Prostate gland (tissue), 2 donors: ENCODE data around the gene TLE6. TPM values are rescaled to one million over a fixed set of nuclear protein-coding genes. Genes with fewer than 3 reads are reported as not detected.
"Not testable (repeated sequence)": the region's sequence is repeated elsewhere in the genome, so short reads cannot be mapped to it uniquely, and the experiment has no call there.

Experiments used
- DNase-seq: peaks from one replicate; pipeline ENCODE4 v3.0.0-alpha.2; 2019; ENCODE audit warnings: low spot score
- H3K27ac ChIP-seq, 2 donors: fragments of 200-600 bp; sonication (generic); 2 replicates each; pipeline ENCODE4 v1.5.1; 2017 to 2019
- H3K27me3 ChIP-seq: fragments of 200-600 bp; sonication (generic); replicated peaks from 2 replicates; pipeline ENCODE4 v1.5.1; 2019; ENCODE audit not compliant: insufficient read depth
- H3K36me3 ChIP-seq, 2 donors: fragments of 200-600 bp; sonication (generic); 1 replicate in 1 of 2; 2 replicates in 1 of 2; pipeline versions ENCODE4 v1.5.1 to v1.8.1; 2017 to 2019
- H3K4me1 ChIP-seq: fragments of 200-600 bp; sonication (generic); replicated peaks from 2 replicates; pipeline ENCODE4 v1.5.1; 2019
- H3K4me3 ChIP-seq, 2 donors: fragments of 200-600 bp; sonication (generic); 2 replicates each; pipeline ENCODE4 v1.5.1; 2017 to 2019
- H3K9me3 ChIP-seq: fragments of 200-600 bp; sonication (generic); 2 replicates; pipeline ENCODE4 v1.5.1; 2017
- POLR2A ChIP-seq: fragments of 450-650 bp; IDR thresholded peaks from one replicate; pipeline ENCODE4 v1.6.1; 2016; ENCODE audit warnings: antibody characterized with exemption, mild to moderate bottlenecking
- POLR2AphosphoS5 ChIP-seq: sonication (generic); formaldehyde crosslinking; IDR thresholded peaks from one replicate; pipeline ENCODE4 v1.6.1; 2017; ENCODE audit warnings: antibody characterized with exemption
- WGBS: methylation state at CpG from one replicate; pipeline ENCODE4 v1.1.5; 2018; 5-methylcytosine and 5-hydroxymethylcytosine counted together
- intact Hi-C: fragments of 100-400 bp; cut with DNase I; formaldehyde crosslinking; loops from one replicate; pipeline ENCODE4 v1.14.2; 2022
- total RNA-seq, 2 donors: library from RNA; depleted of rRNA; stranded (reverse); fragments of >200 nt; gene quantifications; one replicate each; pipeline ENCODE4 v1.1.0, GENCODE V29; 2016
- TF ChIP-seq, protein P1 (sequence below), 4 experiments: fragments of 200-600 bp in 2 of 4; fragments of 450-650 bp in 2 of 4; sonication (generic) in 2 of 4; IDR thresholded peaks; 1 replicate in 3 of 4; 2 replicates in 1 of 4; pipeline ENCODE4 v1.5.1; 2016 to 2019; ENCODE audit warnings: antibody characterized with exemption in 4 of 4, mild to moderate bottlenecking in 2 of 4, moderate library complexity in 2 of 4

The TLE6 gene
- total RNA-seq, result 1 to 10 TPM; 5.9 to 9.0 TPM

- intact Hi-C loops, result loop anchor here (5.0 kb wide), 1 partner anchor 85 kb away; the partner anchor contains the start of gene TLE5
- peak; percentile 98 for DNase-seq
- Histone ChIP-seq H3K4me1 (peaks cover 8% of the 10 kb centered on the region), H3K4me3 (peak within 1 kb of the TSS; percentile 29 to 35), H3K9me3 (no peaks in the 10 kb centered on the region), H3K27me3 (no peaks in the 10 kb centered on the region), H3K27ac (peak within 1 kb of the TSS in 1 of 2 donors; percentile 7), H3K36me3 (no peaks in the 10 kb centered on the region)
- under 1% methylated on average over 50 of the region's 51 CpGs for WGBS
- TF ChIP-seq POLR2AphosphoS5 (peak; percentile 93), POLR2A (no peak)
- TF ChIP-seq, protein P1, sequence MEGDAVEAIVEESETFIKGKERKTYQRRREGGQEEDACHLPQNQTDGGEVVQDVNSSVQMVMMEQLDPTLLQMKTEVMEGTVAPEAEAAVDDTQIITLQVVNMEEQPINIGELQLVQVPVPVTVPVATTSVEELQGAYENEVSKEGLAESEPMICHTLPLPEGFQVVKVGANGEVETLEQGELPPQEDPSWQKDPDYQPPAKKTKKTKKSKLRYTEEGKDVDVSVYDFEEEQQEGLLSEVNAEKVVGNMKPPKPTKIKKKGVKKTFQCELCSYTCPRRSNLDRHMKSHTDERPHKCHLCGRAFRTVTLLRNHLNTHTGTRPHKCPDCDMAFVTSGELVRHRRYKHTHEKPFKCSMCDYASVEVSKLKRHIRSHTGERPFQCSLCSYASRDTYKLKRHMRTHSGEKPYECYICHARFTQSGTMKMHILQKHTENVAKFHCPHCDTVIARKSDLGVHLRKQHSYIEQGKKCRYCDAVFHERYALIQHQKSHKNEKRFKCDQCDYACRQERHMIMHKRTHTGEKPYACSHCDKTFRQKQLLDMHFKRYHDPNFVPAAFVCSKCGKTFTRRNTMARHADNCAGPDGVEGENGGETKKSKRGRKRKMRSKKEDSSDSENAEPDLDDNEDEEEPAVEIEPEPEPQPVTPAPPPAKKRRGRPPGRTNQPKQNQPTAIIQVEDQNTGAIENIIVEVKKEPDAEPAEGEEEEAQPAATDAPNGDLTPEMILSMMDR (IDR thresholded peaks at IDR 0.05), result peak in 1 of 4 experiments; percentile 12
Measured at GRCh38 chr19:2977001-2977745, at the start of gene TLE6. TLE6 (plus strand) TSS chr19:2977564; CDS start chr19:2978234, 670 bp downstream.

DNA sequence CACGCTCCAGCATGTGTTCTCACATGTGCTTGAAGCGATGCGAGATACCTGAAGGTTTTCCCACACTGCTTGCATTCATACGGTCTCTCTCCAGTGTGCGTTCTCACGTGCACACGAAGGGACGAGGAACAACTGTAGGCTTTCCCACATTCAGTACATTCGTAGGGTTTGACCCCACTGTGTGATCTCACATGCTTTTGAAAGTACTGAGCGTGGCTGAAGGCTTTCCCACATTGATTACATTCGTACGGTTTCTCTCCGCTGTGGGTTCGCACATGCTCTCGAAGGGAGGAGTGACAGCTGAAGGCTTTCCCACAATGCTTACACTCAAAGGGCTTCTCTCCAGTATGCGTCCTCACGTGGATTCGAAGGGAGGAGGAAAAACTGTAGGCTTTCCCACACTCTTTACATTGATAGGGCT, 43.9 kb upstream of the TLE6 start:
- no peaks in the 10 kb centered on the region for H3K4me1 ChIP-seq
- H3K27me3 ChIP-seq, result no peaks in the 10 kb centered on the region
- WGBS, result 97% methylated on average over 18 of the region's 18 CpGs
- no peak for TF ChIP-seq POLR2AphosphoS5
- TF ChIP-seq, protein P1 (IDR thresholded peaks at IDR 0.05), result no peak
- no peak for TF ChIP-seq POLR2A
- no peaks in the 10 kb centered on the region for H3K9me3 ChIP-seq
- DNase-seq, result no peak
- H3K36me3 ChIP-seq, result peaks cover 7 to 12% of the 10 kb centered on the region in 2 donors
- intact Hi-C loops, result no loop called here
- no peak overlapping the region for H3K27ac ChIP-seq
- H3K4me3 ChIP-seq, result no peak overlapping the region

DNA sequence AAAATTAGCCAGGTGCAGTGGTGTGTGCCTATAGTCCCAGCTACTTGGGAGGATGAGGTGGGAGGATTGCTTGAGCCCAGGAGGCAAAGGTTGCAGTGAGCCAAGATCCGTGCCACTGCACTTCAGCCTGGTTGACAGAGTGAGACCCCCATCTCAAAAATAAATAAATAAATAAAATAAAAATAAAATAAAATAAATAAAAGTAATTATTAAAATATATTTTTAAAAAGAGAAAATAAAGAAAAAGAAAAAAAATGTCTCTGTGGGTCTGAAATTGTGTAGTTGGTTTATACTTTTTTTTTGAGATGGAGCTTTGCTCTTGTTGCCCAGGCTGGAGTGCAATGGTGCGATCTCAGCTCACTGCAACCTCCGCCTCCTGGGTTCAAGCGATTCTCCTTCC, 41.5 kb upstream of the TLE6 start:
- H3K27me3 ChIP-seq, intact Hi-C loops, H3K4me1 ChIP-seq, H3K9me3 ChIP-seq, H3K4me3 ChIP-seq, DNase-seq, H3K27ac ChIP-seq: not testable (repeated sequence)
- 94% methylated on average over 4 of the region's 4 CpGs for WGBS
- H3K36me3 ChIP-seq, result peaks cover 7 to 12% of the 10 kb centered on the region in 2 donors

DNA sequence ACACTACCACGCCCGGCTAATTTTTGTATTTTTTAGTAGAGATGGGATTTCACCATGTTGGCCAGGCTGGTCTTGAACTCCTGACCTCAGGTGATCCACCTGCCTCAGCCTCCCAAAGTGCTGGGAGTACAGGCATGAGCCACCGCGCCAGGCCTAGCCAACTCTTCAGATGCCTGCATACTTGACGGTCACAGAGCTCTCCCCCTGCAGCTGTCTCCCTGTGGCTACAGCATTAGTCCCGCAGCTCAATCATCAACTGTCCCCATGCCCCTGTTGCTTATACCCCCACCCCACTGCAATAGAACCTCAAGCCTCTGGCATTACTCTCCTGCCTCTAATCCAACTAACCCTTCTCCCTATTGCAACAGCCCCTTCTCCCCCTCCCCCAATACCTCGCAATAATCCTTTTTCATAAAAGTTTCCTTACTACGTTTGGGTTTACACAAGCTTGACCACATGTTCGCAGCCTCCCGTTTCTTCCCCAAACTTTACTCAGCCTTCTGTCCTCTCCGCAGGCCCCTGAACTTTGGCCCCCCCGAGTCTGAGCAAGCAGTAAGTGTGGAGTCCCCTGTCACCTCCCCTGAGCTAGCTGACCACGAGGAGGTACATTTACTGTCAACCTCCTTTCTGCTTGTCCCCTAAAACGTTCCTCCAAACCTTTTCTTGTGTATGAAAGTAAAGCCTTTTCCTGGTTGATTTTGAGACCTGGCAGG, 34.3 kb upstream of the TLE6 start:
- TF ChIP-seq, protein P1 (IDR thresholded peaks at IDR 0.05), result no peak
- no peak for TF ChIP-seq POLR2A
- no peak for TF ChIP-seq POLR2AphosphoS5
- H3K27ac ChIP-seq, result no peak overlapping the region
- DNase-seq, result no peak
- intact Hi-C loops, result no loop called here
- no peaks in the 10 kb centered on the region for H3K4me1 ChIP-seq
- H3K36me3 ChIP-seq, result no peaks in the 10 kb centered on the region
- 79% methylated on average over 14 of the region's 14 CpGs for WGBS
- no peak overlapping the region for H3K4me3 ChIP-seq
- H3K9me3 ChIP-seq, result no peaks in the 10 kb centered on the region
- H3K27me3 ChIP-seq, result no peaks in the 10 kb centered on the region

- no peaks in the 10 kb centered on the region for H3K9me3 ChIP-seq
- TF ChIP-seq POLR2AphosphoS5 (no peak), POLR2A (no peak)
- TF ChIP-seq, protein P1 (IDR thresholded peaks at IDR 0.05), result no peak
- no peak for DNase-seq
- H3K27me3 ChIP-seq, result no peaks in the 10 kb centered on the region
- H3K27ac ChIP-seq, result peak overlapping the region; percentile 87 to 92
- WGBS, result 3% methylated on average over 23 of the region's 23 CpGs
- intact Hi-C loops, result no loop called here
- no peaks in the 10 kb centered on the region for H3K36me3 ChIP-seq
- H3K4me1 ChIP-seq, result no peaks in the 10 kb centered on the region
- peak overlapping the region; percentile 87 to 96 for H3K4me3 ChIP-seq
Measured at GRCh38 chr19:2944403-2944774, 33.0 kb upstream of the TLE6 start.
